NB4 (cell line): ENCODE measurements around the gene USP7.

Experiments
- DNase-seq: peaks from one replicate; pipeline ENCODE4 v3.0.0; 2010; ENCODE audit warnings: low read depth
- H3K4me3 ChIP-seq: one replicate; pipeline ENCODE4 v1.5.1; 2011; ENCODE audit warnings: mild to moderate bottlenecking, low read depth, low read length, moderate library complexity
- MAX ChIP-seq: IDR thresholded peaks from 2 replicates; pipeline ENCODE4 v1.6.1; 2011; ENCODE audit warnings: low read depth, low read length
- MYC ChIP-seq: IDR thresholded peaks from 2 replicates; pipeline ENCODE4 v1.6.1; 2011; ENCODE audit warnings: low read depth, low read length
- POLR2A ChIP-seq: IDR thresholded peaks from 2 replicates; pipeline ENCODE4 v1.6.1; 2011; ENCODE audit warnings: mild to moderate bottlenecking; ENCODE audit not compliant: insufficient read length; ENCODE audit errors: extremely low read depth
- TF ChIP-seq, protein P1 (sequence below): IDR thresholded peaks from one replicate; pipeline ENCODE4 v1.5.1; 2012; ENCODE audit warnings: low read depth, low read length

Gene USP7

GRCh38 chr16:8885674-8886592, 77.8 kb downstream of the USP7 start:
- DNase-seq = peak; percentile 24
- no peak overlapping the region for H3K4me3 ChIP-seq
- TF ChIP-seq MYC (no peak), POLR2A (no peak), MAX (no peak)
- TF ChIP-seq, protein P1, sequence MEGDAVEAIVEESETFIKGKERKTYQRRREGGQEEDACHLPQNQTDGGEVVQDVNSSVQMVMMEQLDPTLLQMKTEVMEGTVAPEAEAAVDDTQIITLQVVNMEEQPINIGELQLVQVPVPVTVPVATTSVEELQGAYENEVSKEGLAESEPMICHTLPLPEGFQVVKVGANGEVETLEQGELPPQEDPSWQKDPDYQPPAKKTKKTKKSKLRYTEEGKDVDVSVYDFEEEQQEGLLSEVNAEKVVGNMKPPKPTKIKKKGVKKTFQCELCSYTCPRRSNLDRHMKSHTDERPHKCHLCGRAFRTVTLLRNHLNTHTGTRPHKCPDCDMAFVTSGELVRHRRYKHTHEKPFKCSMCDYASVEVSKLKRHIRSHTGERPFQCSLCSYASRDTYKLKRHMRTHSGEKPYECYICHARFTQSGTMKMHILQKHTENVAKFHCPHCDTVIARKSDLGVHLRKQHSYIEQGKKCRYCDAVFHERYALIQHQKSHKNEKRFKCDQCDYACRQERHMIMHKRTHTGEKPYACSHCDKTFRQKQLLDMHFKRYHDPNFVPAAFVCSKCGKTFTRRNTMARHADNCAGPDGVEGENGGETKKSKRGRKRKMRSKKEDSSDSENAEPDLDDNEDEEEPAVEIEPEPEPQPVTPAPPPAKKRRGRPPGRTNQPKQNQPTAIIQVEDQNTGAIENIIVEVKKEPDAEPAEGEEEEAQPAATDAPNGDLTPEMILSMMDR = no peak

DNA sequence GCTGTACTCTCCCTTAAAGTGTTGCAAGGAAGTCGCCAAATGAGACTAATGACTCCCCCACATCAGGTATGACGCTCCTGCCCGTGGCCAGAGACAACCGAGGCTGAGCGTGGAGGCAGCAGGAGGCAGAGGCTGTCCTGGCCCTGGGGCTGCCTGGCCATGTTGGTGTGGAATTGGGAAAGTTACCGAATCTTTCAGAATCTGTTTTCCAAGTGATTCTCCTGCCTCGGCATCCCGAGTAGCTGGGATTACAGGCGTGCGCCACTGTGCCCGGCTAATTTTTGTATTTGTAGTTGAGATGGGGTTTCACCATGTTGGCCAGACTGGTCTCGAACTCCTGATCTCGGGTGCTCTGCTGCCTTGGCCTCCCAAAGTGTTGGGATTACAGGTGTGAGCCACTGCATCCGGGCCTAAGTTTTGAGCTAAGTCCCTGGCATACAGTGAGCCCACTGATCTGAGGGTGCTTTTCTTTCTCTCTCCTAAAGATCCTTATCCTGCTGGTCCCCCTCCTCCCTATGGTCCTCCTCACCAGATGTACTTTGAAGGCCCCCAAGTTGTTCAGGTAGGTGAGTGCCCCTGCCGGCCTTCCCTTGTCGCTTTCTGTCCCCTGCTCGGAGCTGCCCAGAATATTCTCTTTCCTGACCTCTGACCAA, 80.9 kb downstream of the USP7 start:
- DNase-seq = no peak
- TF ChIP-seq MYC = no peak
- TF ChIP-seq POLR2A = no peak
- no peak for TF ChIP-seq MAX
- TF ChIP-seq, protein P1 = no peak
- H3K4me3 ChIP-seq = no peak overlapping the region

GRCh38 chr16:8882041-8882617, 81.6 kb downstream of the USP7 start, which contains the start of gene LITAFD:
Gene LITAFD, plus strand, starts transcription at chr16:8882351. Its CDS starts 2,005 bp downstream, at chr16:8884356.
- H3K4me3 ChIP-seq = no peak within 1 kb of the TSS
- no peak for DNase-seq
- TF ChIP-seq MYC (no peak), POLR2A (no peak), MAX (no peak)
- TF ChIP-seq, protein P1 = no peak

GRCh38 chr16:8880839-8881510, 82.7 kb downstream of the USP7 start:
- TF ChIP-seq MAX (no peak), MYC (no peak), POLR2A (no peak)
- TF ChIP-seq, protein P1 = no peak
- DNase-seq = no peak
- no peak overlapping the region for H3K4me3 ChIP-seq

DNA sequence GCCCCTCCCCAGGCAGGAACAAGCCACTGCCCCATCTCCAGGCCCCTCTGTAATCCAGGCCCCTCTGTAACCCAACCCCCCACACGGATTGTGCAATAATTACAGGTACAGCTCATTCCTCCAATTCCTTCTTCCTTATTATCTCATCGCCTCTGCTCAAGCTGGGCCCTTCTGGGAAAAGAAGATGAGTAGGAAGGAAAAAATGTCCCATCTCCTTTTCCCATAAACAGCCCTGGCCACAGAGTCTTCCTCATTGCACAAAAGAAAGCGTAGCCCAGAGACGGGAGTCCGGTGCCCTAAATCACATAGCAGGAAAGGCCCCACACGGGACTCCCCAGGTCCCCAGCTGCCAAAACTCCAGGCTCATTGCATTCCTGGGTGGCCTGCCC, 85.2 kb downstream of the USP7 start:
- TF ChIP-seq MYC = no peak
- TF ChIP-seq POLR2A = no peak
- TF ChIP-seq, protein P1 = no peak
- TF ChIP-seq MAX = no peak
- DNase-seq = no peak

More for the DNA sequence above, 85.2 kb downstream of the USP7 start:
- H3K4me3 ChIP-seq = no peak overlapping the region
